ENCODE measurements around the gene PPBP.
"Not testable (repeated sequence)": the region's sequence is repeated elsewhere in the genome, so short reads cannot be mapped to it uniquely, and the experiment has no call there.

PPBP gene

GRCh38 chr4:73970011-73970410 is 18.0 kb downstream of the PPBP start:
- Histone ChIP-seq H3K27me3 (ENCODE audit: control insufficient read depth, insufficient read depth, low read length) (no peaks in the 10 kb centered on the region), H3K9ac (ENCODE audit: low read length) (no peak overlapping the region), H3K9me3 (ENCODE audit: control insufficient read depth, low read length) (no peaks in the 10 kb centered on the region), H3K4me1 (ENCODE audit: control insufficient read depth, insufficient read depth, low read length) (no peaks in the 10 kb centered on the region), H3K36me3 (ENCODE audit: control insufficient read depth, insufficient read depth, low read length) (no peaks in the 10 kb centered on the region), H3K4me3 (ENCODE audit: low read length) (no peak overlapping the region)

- Histone ChIP-seq H3K4me3 (ENCODE audit: low read length) (no peak overlapping the region), H3K36me3 (ENCODE audit: control insufficient read depth, insufficient read depth, low read length) (no peaks in the 10 kb centered on the region), H3K4me1 (ENCODE audit: control insufficient read depth, insufficient read depth, low read length) (peaks cover 3% of the 10 kb centered on the region), H3K9me3 (ENCODE audit: control insufficient read depth, low read length) (no peaks in the 10 kb centered on the region), H3K27me3 (ENCODE audit: control insufficient read depth, insufficient read depth, low read length) (no peaks in the 10 kb centered on the region), H3K9ac (ENCODE audit: low read length) (no peak overlapping the region)
Observed at GRCh38 chr4:73967866-73968265, 20.1 kb downstream of the PPBP start.

- Histone ChIP-seq H3K9me3 (ENCODE audit: control insufficient read depth, low read length) (no peaks in the 10 kb centered on the region), H3K36me3 (ENCODE audit: control insufficient read depth, insufficient read depth, low read length) (no peaks in the 10 kb centered on the region), H3K9ac (ENCODE audit: low read length) (no peak overlapping the region), H3K27me3 (ENCODE audit: control insufficient read depth, insufficient read depth, low read length) (no peaks in the 10 kb centered on the region), H3K4me1 (ENCODE audit: control insufficient read depth, insufficient read depth, low read length) (peaks cover 3% of the 10 kb centered on the region), H3K4me3 (ENCODE audit: low read length) (no peak overlapping the region)
Observed at GRCh38 chr4:73964862-73965611, 23.0 kb downstream of the PPBP start.

GRCh38 chr4:73962724-73963123 is 25.3 kb downstream of the PPBP start:
- no peaks in the 10 kb centered on the region for H3K9me3 ChIP-seq (ENCODE audit: control insufficient read depth, low read length)
- H3K27me3 ChIP-seq (ENCODE audit: control insufficient read depth, insufficient read depth, low read length) = no peaks in the 10 kb centered on the region
- peaks cover 3% of the 10 kb centered on the region for H3K4me1 ChIP-seq (ENCODE audit: control insufficient read depth, insufficient read depth, low read length)
- no peaks in the 10 kb centered on the region for H3K36me3 ChIP-seq (ENCODE audit: control insufficient read depth, insufficient read depth, low read length)
- no peak overlapping the region for H3K4me3 ChIP-seq (ENCODE audit: low read length)
- H3K9ac ChIP-seq (ENCODE audit: low read length) = no peak overlapping the region

- H3K4me1 ChIP-seq (ENCODE audit: control insufficient read depth, insufficient read depth, low read length); H3K4me3 ChIP-seq (ENCODE audit: low read length); H3K36me3 ChIP-seq (ENCODE audit: control insufficient read depth, insufficient read depth, low read length); H3K9ac ChIP-seq (ENCODE audit: low read length); H3K27me3 ChIP-seq (ENCODE audit: control insufficient read depth, insufficient read depth, low read length); H3K9me3 ChIP-seq (ENCODE audit: control insufficient read depth, low read length): not testable (repeated sequence)
Observed at GRCh38 chr4:73959041-73959440, 28.9 kb downstream of the PPBP start.

- Histone ChIP-seq H3K36me3 (ENCODE audit: control insufficient read depth, insufficient read depth, low read length) (no peaks in the 10 kb centered on the region), H3K9ac (ENCODE audit: low read length) (no peak overlapping the region), H3K4me3 (ENCODE audit: low read length) (no peak overlapping the region), H3K27me3 (ENCODE audit: control insufficient read depth, insufficient read depth, low read length) (no peaks in the 10 kb centered on the region), H3K4me1 (ENCODE audit: control insufficient read depth, insufficient read depth, low read length) (peaks cover 8% of the 10 kb centered on the region), H3K9me3 (ENCODE audit: control insufficient read depth, low read length) (no peaks in the 10 kb centered on the region)
Observed at GRCh38 chr4:73952352-73952751, 35.6 kb downstream of the PPBP start.

- H3K36me3 ChIP-seq (ENCODE audit: control insufficient read depth, insufficient read depth, low read length); H3K4me3 ChIP-seq (ENCODE audit: low read length); H3K9me3 ChIP-seq (ENCODE audit: control insufficient read depth, low read length); H3K27me3 ChIP-seq (ENCODE audit: control insufficient read depth, insufficient read depth, low read length); H3K9ac ChIP-seq (ENCODE audit: low read length): not testable (repeated sequence)
- peaks cover 11% of the 10 kb centered on the region for H3K4me1 ChIP-seq (ENCODE audit: control insufficient read depth, insufficient read depth, low read length)
Observed at GRCh38 chr4:73950376-73950920, 37.5 kb downstream of the PPBP start.

GRCh38 chr4:73948990-73949706 is 38.8 kb downstream of the PPBP start:
- Histone ChIP-seq H3K9ac (ENCODE audit: low read length) (no peak overlapping the region), H3K27me3 (ENCODE audit: control insufficient read depth, insufficient read depth, low read length) (peaks cover under 1% of the 10 kb centered on the region), H3K9me3 (ENCODE audit: control insufficient read depth, low read length) (no peaks in the 10 kb centered on the region), H3K36me3 (ENCODE audit: control insufficient read depth, insufficient read depth, low read length) (no peaks in the 10 kb centered on the region), H3K4me3 (ENCODE audit: low read length) (no peak overlapping the region), H3K4me1 (ENCODE audit: control insufficient read depth, insufficient read depth, low read length) (peaks cover 11% of the 10 kb centered on the region)

- Histone ChIP-seq H3K36me3 (ENCODE audit: control insufficient read depth, insufficient read depth, low read length) (no peaks in the 10 kb centered on the region), H3K27me3 (ENCODE audit: control insufficient read depth, insufficient read depth, low read length) (peaks cover 5% of the 10 kb centered on the region), H3K4me3 (ENCODE audit: low read length) (no peak overlapping the region), H3K9ac (ENCODE audit: low read length) (no peak overlapping the region), H3K4me1 (ENCODE audit: control insufficient read depth, insufficient read depth, low read length) (peaks cover 14% of the 10 kb centered on the region), H3K9me3 (ENCODE audit: control insufficient read depth, low read length) (no peaks in the 10 kb centered on the region)
Observed at GRCh38 chr4:73948291-73948690, 39.7 kb downstream of the PPBP start.

- Histone ChIP-seq H3K4me1 (ENCODE audit: control insufficient read depth, insufficient read depth, low read length) (peaks cover 14% of the 10 kb centered on the region), H3K9me3 (ENCODE audit: control insufficient read depth, low read length) (no peaks in the 10 kb centered on the region), H3K4me3 (ENCODE audit: low read length) (no peak overlapping the region), H3K36me3 (ENCODE audit: control insufficient read depth, insufficient read depth, low read length) (no peaks in the 10 kb centered on the region), H3K27me3 (ENCODE audit: control insufficient read depth, insufficient read depth, low read length) (peaks cover 5% of the 10 kb centered on the region), H3K9ac (ENCODE audit: low read length) (no peak overlapping the region)
Observed at GRCh38 chr4:73947239-73947985, 40.6 kb downstream of the PPBP start.

GRCh38 chr4:73945674-73946449 is 42.1 kb downstream of the PPBP start:
- Histone ChIP-seq H3K9ac (ENCODE audit: low read length) (no peak overlapping the region), H3K4me3 (ENCODE audit: low read length) (no peak overlapping the region), H3K27me3 (ENCODE audit: control insufficient read depth, insufficient read depth, low read length) (peaks cover 5% of the 10 kb centered on the region), H3K4me1 (ENCODE audit: control insufficient read depth, insufficient read depth, low read length) (peaks cover 14% of the 10 kb centered on the region), H3K9me3 (ENCODE audit: control insufficient read depth, low read length) (no peaks in the 10 kb centered on the region), H3K36me3 (ENCODE audit: control insufficient read depth, insufficient read depth, low read length) (no peaks in the 10 kb centered on the region)

Measured in mucosa of stomach (tissue), 1 donor.